Measurements from ENCODE around the gene ARMC8.
A peak's percentile ranks its signal among the peaks of the same experiment; 100 is the strongest.

ARMC8 gene

DNA sequence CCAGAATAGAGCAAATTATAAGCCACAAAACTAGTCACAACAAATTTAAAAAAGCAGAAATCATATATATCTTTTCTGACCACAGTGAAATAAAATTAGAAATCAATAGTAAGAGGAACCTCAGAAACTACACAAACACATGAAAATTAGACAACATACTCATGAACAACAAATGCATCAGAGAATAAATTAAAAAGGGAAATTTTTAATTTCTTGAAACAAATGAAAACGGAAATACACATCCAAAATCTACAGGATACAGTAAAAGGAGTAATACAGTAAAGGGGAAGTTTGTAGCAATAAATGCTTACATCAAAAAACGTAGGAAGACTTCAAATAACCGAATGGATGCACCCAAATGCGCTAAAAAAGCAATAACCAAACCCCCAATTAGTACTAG is 123.4 kb downstream of the ARMC8 start:
- DNase-seq (ENCODE audit: low read depth), result no peak

DNA sequence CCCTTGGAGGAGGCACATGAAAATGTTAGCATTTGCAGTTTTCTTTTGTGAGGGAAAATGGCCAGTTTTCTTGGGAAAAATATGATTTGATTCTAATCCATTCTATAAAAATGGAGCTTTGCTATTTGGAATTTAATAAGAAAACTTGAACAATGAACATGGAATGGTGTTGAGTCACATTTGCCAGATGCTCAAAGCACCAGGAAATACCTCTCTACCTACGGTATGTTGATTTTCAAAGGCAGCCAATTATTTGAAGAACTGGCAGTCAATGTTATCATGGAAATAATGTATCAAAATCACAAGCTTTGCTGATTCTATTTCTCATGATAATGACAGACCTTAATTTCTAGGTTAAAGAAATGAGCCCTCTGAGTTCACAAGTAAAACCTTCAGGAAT is 127.7 kb downstream of the ARMC8 start:
- DNase-seq (ENCODE audit: low read depth), result no peak

DNA sequence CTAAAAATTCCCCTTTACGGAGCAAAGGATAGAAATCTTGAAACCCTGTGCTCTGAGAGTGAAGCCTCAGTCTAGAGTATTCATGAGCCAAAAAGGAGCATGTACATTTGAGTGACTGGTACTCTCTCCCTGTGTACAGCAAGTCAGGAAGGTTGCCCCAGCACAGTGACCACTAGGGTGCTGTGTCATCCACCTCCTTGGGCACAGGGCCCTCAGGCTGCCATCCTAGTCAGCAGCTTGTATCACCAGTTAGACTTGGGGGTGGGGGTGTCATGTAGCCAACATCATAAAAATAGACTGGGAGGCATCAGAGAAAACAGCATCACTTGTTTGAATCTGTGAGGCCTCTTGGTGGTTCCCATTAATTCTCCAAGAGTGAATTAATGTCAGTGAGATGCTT is 130.6 kb downstream of the ARMC8 start:
- no peak for DNase-seq (ENCODE audit: low read depth)

DNA sequence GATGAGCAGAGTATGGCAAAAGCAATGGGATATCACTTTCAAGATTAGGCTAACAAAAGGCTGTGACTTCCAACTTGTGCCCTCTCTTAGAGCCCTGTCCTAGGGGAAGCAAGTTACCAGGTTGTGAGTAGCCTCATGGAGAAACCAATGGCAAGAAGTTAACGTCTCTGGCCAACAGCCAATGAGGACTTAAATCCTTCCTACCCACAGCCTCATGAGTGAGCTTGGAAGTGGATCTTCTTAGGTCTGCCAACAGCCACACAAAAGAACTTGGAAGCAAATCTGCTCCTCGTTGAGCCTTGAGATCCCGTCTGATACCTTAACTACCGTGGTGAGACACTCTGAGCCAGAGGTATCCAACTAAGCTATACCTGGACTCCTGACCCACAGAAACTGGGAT is 136.9 kb downstream of the ARMC8 start:
- DNase-seq (ENCODE audit: low read depth), result no peak

DNA sequence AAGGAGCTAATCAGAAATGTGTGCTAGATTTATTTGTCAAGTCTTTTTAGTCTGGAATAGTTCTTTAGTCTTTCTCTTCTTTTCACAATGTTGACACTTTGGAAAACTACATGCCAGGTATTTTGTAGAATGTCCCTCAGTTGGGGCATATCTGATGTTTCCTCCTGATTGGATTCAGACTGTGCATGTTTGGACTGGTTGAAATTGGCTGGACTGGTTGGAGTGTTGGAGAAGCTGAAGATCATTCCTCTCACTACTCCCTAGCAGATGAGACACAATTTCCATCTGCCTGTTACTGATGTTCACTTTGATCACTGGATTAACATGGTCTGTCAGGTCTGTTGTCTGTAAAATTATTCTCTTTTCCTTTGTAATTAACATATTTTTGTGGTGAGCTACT is 138.9 kb downstream of the ARMC8 start:
- no peak for DNase-seq (ENCODE audit: low read depth)

DNA sequence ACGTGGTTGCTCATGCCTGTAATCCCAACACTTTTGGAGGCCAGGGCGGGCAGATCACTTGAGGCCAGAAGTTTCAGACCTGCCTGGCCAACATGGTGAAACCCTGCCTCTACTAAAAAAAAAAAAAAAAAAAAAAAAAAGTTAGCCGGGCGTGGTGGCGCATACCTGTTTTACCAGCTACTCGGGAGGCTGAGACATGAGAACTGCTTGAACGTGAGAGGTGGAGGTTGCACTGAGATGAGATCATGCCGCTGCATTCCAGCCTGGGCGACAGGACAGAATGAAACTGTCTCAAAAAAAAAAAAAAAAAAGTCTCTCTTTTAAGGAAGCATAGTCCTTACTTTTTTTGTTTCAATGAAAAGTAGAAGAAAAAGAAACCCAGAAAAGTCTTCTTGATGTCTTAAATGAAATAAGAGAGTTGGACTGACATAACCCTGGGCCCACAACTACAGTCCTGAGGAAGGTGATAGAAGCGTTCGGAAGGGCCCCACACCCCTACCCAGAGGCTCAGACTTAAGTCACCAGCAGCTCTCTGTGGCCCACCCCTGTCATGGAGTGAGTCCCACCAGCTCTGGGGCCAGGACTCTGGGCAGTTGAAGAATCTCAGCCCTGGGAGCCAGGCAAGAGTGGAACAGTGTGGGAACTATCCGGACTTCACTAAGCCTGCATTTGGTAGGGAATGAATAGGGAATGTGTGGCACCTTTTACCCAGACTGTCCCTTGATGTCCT is 139.9 kb downstream of the ARMC8 start:
- no peak for DNase-seq (ENCODE audit: low read depth)

DNA sequence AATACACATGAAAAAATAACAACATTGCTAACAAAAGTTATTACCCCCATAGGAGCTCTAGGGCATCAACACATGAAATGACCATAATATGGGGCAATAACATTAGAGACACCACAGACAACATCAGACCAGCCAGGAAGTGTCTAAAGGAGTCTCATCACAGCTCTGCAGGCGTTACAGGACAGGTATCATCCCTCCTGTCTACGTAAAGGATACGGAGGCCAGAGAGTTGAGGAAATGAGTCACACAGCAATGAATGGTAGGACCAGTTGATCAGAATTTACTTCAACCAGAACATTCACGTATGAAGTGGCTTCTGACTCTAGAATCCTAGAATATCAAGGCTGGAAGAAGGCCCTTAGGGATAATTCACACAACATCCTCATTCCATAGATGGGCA is 140.7 kb downstream of the ARMC8 start:
- DNase-seq (ENCODE audit: low read depth), result no peak

DNA sequence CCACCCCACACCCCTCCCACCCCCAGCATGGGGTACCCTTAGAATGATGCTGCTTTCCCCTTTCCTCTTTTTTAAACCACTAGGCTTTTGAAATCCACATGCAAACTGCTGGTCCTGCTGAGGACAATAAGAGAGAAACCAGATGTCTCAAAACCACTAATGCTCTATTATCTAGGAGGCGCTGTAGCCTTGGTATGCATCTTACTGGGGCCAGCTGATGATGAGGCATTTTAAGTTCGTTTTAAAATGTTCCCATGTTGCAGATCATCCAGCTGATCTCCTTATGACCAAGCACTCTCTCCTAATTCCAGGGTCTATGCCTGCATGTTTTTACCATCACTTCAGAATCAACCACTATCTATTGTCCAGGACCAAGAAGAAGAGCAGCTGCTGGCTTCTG is 141.2 kb downstream of the ARMC8 start:
- no peak for DNase-seq (ENCODE audit: low read depth)

DNA sequence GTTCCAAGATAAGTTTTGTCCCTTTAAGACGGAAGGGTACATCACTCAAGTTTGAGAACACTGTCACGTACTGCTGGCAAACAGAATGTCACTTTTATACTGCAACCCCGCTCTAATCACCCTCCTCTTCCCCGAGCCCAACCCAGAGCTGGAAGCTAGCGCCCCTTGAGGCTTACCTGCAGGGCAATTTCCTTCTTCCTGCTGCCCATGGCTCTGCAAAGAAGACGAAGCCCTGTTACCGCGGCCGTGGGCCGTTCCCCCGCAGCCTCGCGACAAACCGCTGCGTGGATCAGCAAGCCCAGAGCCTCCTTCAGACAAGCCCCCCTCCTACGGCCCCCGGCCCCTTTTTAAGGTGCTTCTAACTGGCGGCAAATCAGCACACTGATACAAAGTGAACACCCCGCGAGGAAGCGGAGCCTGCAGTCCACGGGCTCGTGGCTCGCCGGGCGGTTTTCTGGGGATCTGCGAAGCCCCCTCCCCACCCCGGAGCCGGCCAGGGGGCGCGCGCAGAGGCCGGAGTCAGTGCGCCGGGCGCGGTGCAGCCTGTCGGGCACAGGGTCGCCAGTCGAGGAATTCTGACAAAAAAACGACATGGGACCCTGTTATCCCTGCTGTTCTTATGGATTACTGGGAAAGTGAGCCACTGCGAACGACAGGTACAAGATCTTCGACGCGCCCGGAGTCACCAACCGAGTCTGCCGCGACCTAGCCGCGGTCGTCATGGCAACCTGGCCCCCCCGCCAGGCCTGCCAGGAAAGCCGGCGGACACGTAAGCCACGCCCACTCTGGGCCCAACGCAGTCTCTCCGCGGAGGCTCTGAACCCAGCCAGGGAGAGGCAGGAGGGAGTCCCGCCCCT is 142.3 kb downstream of the ARMC8 start, which contains the start of gene NME9:
TSS of gene NME9 (minus strand) at position 725 of the 857 bp plus-strand sequence. CDS start at position 209, 516 bp downstream.
- peak; percentile 74 for DNase-seq (ENCODE audit: low read depth)

DNA sequence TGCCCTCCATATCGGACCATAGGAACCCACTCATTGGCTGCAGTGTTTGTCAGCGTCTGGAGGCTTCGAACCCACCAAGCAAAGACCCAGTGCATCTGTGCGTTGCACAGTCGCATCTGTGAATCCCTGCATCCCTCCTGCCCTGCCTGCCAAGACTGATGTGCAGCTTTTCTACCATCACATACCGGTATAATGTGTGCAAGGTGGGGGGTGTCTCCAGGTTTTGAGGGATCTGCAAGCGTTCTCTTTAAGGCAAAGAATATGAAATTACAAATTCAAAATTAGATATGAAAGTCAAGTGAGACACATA is 142.8 kb downstream of the ARMC8 start:
- DNase-seq (ENCODE audit: low read depth), result no peak

DNA sequence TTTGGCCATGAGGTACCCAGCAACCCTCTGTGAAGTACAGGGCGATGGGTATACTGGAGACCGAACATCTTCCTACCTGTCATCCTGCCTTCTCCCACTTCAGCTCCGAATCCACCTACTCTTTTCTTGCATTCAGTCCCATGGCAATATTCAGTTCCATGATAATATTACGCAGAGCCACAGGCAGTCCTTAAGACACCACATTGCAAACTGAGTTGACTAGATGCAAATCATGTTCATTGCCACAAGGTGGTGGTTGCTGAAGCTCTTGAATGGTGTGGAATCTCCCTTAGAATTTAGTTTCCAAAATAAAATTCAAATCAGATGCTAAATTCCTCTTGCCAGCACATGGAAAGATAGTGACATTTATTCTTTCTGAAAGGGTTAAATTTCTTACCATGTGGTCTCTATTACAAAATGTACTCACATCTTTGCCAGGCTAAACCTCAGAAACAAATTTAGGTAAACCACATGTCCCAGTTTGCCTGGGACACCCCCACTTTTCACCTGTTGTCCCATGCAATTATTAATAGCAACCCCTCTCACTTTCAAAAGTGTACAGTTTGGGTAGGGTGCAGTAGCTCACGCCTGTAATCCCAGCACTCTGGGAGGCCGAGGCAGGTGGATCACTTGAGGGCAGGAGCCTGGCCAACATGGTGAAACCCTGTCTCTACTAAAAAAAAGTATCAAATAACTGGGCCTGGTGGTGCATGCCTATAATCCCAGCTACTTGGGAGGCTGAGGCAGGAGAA is 144.2 kb downstream of the ARMC8 start:
- no peak for DNase-seq (ENCODE audit: low read depth)

DNA sequence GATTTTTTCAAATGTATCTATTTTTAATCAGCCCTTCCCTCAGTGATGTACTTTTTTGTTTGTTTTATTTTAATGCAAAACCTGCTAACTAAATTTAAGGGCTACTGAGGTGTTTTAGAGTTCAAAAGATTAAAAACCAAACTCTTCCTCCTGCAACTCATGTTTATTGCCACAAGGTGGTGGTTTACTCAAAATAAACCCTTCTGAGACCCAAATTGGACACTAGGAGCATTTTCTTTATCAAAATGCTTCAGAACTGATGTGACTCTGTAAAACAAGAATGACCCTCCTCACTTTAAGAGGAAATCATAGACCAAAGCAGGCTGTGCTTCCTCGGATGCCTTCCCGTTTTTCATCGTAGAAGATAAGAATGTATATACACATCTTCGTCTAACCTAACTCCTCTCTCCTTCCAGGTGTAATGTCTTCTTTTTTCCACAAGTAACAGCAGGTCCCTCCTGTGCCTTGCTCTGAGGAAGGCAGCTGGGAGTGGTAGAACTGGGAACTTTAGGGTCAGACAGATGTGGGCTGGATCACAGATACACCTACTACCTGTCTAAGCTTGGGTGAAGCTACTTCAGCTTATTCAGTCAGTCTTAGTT is 145.5 kb downstream of the ARMC8 start:
- DNase-seq (ENCODE audit: low read depth), result no peak

DNA sequence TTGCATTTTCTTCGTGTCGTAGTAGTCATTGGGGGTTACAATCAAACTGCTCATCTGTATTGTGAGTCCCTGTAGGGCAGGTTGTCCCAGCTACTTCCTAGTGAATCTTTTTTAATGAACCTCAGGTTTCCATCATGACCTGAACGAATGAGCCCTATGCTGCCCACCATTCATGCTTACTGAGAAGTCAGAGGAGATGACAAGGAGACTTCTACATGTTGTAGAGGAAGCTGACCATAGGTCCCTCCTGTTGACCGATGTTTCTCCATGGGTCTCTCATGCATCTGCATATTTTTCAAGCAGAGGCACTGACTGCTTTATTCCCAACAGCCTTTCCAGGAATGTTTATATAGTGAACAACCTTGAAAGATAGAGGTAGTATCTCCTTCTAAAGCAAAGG is 147.5 kb downstream of the ARMC8 start:
- no peak for DNase-seq (ENCODE audit: low read depth)

DNA sequence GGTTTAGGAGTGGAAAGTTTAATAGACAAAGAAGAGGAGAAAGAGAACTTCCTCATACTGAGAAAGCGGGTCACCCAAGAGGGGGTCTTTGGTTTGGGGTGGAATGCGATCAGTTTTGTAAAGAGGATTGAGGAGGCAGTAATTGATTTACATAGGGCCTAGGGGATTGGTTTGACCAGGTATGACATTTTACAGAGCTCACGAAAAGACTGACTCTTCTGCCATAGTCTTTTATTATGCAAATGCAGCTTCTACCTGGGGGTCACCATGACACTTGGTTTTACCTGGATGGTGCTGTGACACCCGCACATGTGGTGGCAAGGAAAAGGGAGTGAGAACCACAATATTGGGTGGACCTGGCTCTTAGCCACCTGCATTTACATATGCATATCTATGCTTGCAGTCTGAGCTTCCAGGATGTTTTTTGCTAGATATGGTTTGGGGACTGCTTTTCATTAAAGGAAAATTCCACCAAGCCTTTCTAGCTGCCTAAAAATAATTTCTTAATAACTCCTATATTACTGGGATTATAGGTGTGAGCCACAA is 149.4 kb downstream of the ARMC8 start:
- no peak for DNase-seq (ENCODE audit: low read depth)

DNA sequence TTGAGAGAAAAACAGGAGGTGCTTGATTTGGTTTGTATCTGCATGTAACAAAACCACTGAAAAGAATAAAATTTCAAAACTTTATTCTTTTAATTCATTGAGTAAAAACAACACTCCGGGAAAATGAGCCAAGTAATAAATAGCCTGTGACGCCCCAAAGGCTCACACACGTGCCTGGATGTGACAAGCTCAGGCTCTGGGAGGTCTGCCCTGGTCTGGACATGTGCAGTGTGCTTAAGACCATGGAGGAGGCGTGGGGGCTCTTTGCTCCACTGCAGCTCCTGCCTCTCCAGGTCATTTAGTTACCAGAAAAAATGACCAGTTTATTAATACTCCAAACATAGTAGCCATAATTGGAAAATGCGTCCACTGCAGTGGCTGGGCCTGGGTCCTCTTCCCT is 151.1 kb downstream of the ARMC8 start:
- no peak for DNase-seq (ENCODE audit: low read depth)

DNA sequence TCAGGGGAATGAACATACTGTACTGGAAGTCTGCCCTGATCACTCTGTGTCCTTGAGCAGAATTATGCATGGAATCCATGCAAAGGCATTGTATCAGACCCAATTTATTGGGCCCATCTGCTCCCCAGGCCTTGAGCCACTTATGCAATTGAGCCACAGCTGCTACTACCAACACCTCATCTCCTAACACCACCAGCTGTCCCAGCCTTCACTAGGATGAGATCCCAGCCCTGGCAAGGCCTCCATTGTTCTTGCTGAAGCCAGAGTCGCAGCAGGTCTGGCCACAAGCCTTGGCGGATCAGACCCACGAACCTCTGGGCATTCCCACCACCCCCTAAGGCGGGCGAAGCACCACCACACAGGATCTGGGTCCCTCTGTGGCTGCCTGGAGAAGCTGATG is 151.7 kb downstream of the ARMC8 start:
- no peak for DNase-seq (ENCODE audit: low read depth)

DNA sequence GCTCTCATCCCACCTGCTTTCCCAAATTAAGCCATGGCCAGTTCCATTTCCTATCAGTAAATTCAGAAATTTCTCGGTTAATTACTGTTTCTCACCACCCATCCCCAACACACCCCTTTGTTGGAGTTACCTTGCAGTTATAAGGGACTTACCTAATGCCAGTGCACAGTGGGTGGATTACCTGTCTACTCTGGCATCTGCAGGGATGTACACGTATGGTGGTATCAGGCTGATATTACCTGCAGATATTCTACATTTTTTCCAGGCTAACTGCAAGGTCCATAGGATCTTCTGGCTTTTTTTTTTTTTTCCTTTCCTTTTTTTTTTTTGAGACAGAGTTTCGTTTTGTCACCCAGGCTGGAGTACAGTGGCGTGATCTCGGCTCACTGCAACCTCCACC is 153.4 kb downstream of the ARMC8 start:
- DNase-seq (ENCODE audit: low read depth), result no peak

DNA sequence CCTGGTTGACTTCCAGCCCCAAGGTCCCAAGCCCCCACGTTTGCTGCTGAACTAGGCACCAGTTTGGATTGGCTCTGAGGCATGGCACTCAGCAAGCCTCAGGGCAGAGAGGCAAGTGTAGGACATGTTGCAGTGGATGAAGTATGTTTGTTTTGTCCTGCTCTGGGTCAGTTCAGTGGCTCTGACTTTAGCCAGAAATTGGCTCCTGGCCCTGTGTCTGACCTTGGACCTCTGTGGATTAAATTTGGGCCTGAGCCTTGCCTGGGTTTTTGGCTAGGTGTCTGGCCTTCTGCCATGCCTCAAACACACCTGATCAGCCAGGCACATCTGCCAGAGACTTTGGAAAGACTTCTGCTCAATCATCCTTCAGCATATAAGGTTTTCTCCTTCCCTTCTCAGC is 157.7 kb downstream of the ARMC8 start:
- DNase-seq (ENCODE audit: low read depth), result no peak

Data from fibroblast of the conjunctiva (primary cell).